GM18519 (cell line): ENCODE measurements around the gene JAK1.
"Not testable (repeated sequence)": the region's sequence is repeated elsewhere in the genome, so short reads cannot be mapped to it uniquely, and the experiment has no call there.

Experiments
- ATAC-seq: cut with Tn5 transposase; IDR thresholded peaks from one replicate; pipeline ENCODE4 v1.9.1; 2021; ENCODE audit warnings: mild to moderate bottlenecking, moderate library complexity; ENCODE audit not compliant: unreplicated experiment, low FRiP score

The JAK1 gene

GRCh38 chr1:64844609-64845008 is 121.7 kb downstream of the JAK1 start:
- ATAC-seq: no peak

GRCh38 chr1:64844175-64844574 is 122.2 kb downstream of the JAK1 start:
- ATAC-seq: no peak

GRCh38 chr1:64843675-64844074 is 122.7 kb downstream of the JAK1 start:
- no peak for ATAC-seq

- no peak for ATAC-seq
Observed at GRCh38 chr1:64842224-64842623, 124.1 kb downstream of the JAK1 start.

GRCh38 chr1:64841330-64842065 is 124.9 kb downstream of the JAK1 start:
- ATAC-seq: no peak

- no peak for ATAC-seq
Observed at GRCh38 chr1:64839732-64840405, 126.5 kb downstream of the JAK1 start.

GRCh38 chr1:64839261-64839660 is 127.1 kb downstream of the JAK1 start:
- no peak for ATAC-seq

GRCh38 chr1:64838486-64838885 is 127.9 kb downstream of the JAK1 start:
- no peak for ATAC-seq

- no peak for ATAC-seq
Observed at GRCh38 chr1:64836802-64837201, 129.5 kb downstream of the JAK1 start.

- no peak for ATAC-seq
Observed at GRCh38 chr1:64834734-64835133, 131.6 kb downstream of the JAK1 start.

- no peak for ATAC-seq
Observed at GRCh38 chr1:64830030-64830651, 136.2 kb downstream of the JAK1 start.

- ATAC-seq: no peak
Observed at GRCh38 chr1:64829411-64830029, 136.8 kb downstream of the JAK1 start.

- ATAC-seq: peak; percentile 42
Observed at GRCh38 chr1:64828829-64829228, 137.5 kb downstream of the JAK1 start.

GRCh38 chr1:64826991-64827390 is 139.4 kb downstream of the JAK1 start:
- no peak for ATAC-seq

- peak; percentile 68 for ATAC-seq
Observed at GRCh38 chr1:64823691-64824476, 142.5 kb downstream of the JAK1 start.

GRCh38 chr1:64822621-64823020 is 143.7 kb downstream of the JAK1 start:
- no peak for ATAC-seq

GRCh38 chr1:64820572-64820971 is 145.8 kb downstream of the JAK1 start:
- ATAC-seq: not testable (repeated sequence)

- ATAC-seq: not testable (repeated sequence)
Observed at GRCh38 chr1:64817364-64817763, 149.0 kb downstream of the JAK1 start.

- ATAC-seq: no peak
Observed at GRCh38 chr1:64814427-64814826, 151.9 kb downstream of the JAK1 start.

- no peak for ATAC-seq
Observed at GRCh38 chr1:64811131-64811530, 155.2 kb downstream of the JAK1 start.
